HEK293 (cell line): ENCODE results near the gene PKP3.
A peak's percentile ranks its signal among the peaks of the same experiment; 100 is the strongest.

Source experiments
- CTCF ChIA-PET: fragments of 350-600 bp; formaldehyde crosslinking; extraction: SDS; loops from one replicate; lab custom pipeline; 2021; ENCODE audit warnings: antibody characterized with exemption; lab: Yijun Ruan, JAX
- POLR2A ChIA-PET: fragments of 300-600 bp; formaldehyde crosslinking; extraction: SDS; loops from one replicate; lab custom pipeline; 2020; ENCODE audit warnings: antibody characterized with exemption, inconsistent platforms; lab: Yijun Ruan, JAX
- H3K27ac ChIP-seq: fragments of 200-500 bp; sonication (Bioruptor generic); 2 replicates; pipeline ENCODE4 v1.5.1; 2014; ENCODE audit warnings: low read depth, low read length, control low read depth, inconsistent platforms; ENCODE audit errors: extremely low read depth
- H3K36me3 ChIP-seq, 2 experiments: fragments of 200-500 bp in 1 of 2; sonication (Bioruptor generic) in 1 of 2; 1 replicate in 1 of 2; 2 replicates in 1 of 2; pipeline ENCODE4 v1.5.1; 2014 to 2017; ENCODE audit warnings: inconsistent platforms in 2 of 2, low read length in 2 of 2; ENCODE audit not compliant: control insufficient read depth in 2 of 2, insufficient read depth in 1 of 2
- H3K4me1 ChIP-seq: fragments of 200-500 bp; sonication (Bioruptor generic); 2 replicates; pipeline ENCODE4 v1.5.1; 2014; ENCODE audit warnings: mild to moderate bottlenecking, low read length, inconsistent platforms; ENCODE audit not compliant: control insufficient read depth, insufficient read depth
- H3K4me3 ChIP-seq: 2 replicates; pipeline ENCODE4 v1.5.1; 2011; ENCODE audit warnings: low read depth, mild to moderate bottlenecking, control low read depth, low read length, moderate library complexity
- H3K9me3 ChIP-seq: fragments of 200-500 bp; sonication (Bioruptor generic); 2 replicates; pipeline ENCODE4 v1.5.1; 2014; ENCODE audit warnings: low read depth, low read length, inconsistent platforms; ENCODE audit not compliant: control insufficient read depth, insufficient read depth
- CTCF ChIP-seq: fragments of 450-650 bp; formaldehyde crosslinking; IDR thresholded peaks from 2 replicates; pipeline ENCODE4 v1.5.1; 2016; ENCODE audit warnings: missing biosample characterization, missing genetic modification characterization
- GLIS1 ChIP-seq: fragments of 450-650 bp; formaldehyde crosslinking; IDR thresholded peaks from 2 replicates; pipeline ENCODE4 v1.5.1; 2016; ENCODE audit warnings: missing biosample characterization, missing genetic modification characterization
- KLF1 ChIP-seq: fragments of 450-650 bp; formaldehyde crosslinking; IDR thresholded peaks from 2 replicates; pipeline ENCODE4 v1.5.1; 2016; ENCODE audit warnings: missing biosample characterization, missing genetic modification characterization
- KLF16 ChIP-seq: fragments of 450-650 bp; formaldehyde crosslinking; IDR thresholded peaks from 2 replicates; pipeline ENCODE4 v1.5.1; 2017; ENCODE audit warnings: missing biosample characterization, missing genetic modification characterization
- SETDB1 ChIP-seq: IDR thresholded peaks from one replicate; pipeline ENCODE4 v1.6.1; 2017; ENCODE audit warnings: mild to moderate bottlenecking, low read length, moderate library complexity, mixed read lengths; ENCODE audit not compliant: insufficient read length
- YY2 ChIP-seq: fragments of 450-650 bp; formaldehyde crosslinking; IDR thresholded peaks from 2 replicates; pipeline ENCODE4 v1.5.1; 2016; ENCODE audit warnings: missing biosample characterization, missing genetic modification characterization
- ZBTB1 ChIP-seq: fragments of 450-650 bp; formaldehyde crosslinking; IDR thresholded peaks from 2 replicates; pipeline ENCODE4 v1.5.1; 2016; ENCODE audit warnings: missing biosample characterization, missing genetic modification characterization
- ZBTB17 ChIP-seq: fragments of 450-650 bp; formaldehyde crosslinking; IDR thresholded peaks from 2 replicates; pipeline ENCODE4 v1.5.1; 2016; ENCODE audit warnings: missing biosample characterization, missing genetic modification characterization
- ZBTB7A ChIP-seq: fragments of 450-650 bp; formaldehyde crosslinking; IDR thresholded peaks from 2 replicates; pipeline ENCODE4 v1.5.1; 2016; ENCODE audit warnings: low read depth, missing biosample characterization, missing genetic modification characterization
- ZFP69B ChIP-seq: fragments of 450-650 bp; formaldehyde crosslinking; IDR thresholded peaks from 2 replicates; pipeline ENCODE4 v1.5.1; 2016; ENCODE audit warnings: missing biosample characterization, missing genetic modification characterization
- ZNF214 ChIP-seq: fragments of 450-650 bp; formaldehyde crosslinking; IDR thresholded peaks from 2 replicates; pipeline ENCODE4 v1.5.1; 2017; ENCODE audit warnings: missing biosample characterization, mild to moderate bottlenecking, missing genetic modification characterization, borderline replicate concordance
- ZNF24 ChIP-seq: fragments of 450-650 bp; formaldehyde crosslinking; IDR thresholded peaks from 2 replicates; pipeline ENCODE4 v1.5.1; 2016; ENCODE audit warnings: missing biosample characterization, missing genetic modification characterization
- ZNF335 ChIP-seq: fragments of 450-650 bp; formaldehyde crosslinking; conservative IDR thresholded peaks from 2 replicates; pipeline ENCODE4 v1.5.1; 2016; ENCODE audit warnings: missing biosample characterization, missing genetic modification characterization
- ZNF341 ChIP-seq: fragments of 450-650 bp; formaldehyde crosslinking; IDR thresholded peaks from 2 replicates; pipeline ENCODE4; 2016; ENCODE audit warnings: low read depth, missing biosample characterization, missing genetic modification characterization
- ZNF394 ChIP-seq: fragments of 450-650 bp; formaldehyde crosslinking; IDR thresholded peaks from 2 replicates; pipeline ENCODE4 v1.5.1; 2016; ENCODE audit warnings: missing biosample characterization, missing genetic modification characterization, mild to moderate bottlenecking, moderate library complexity, borderline replicate concordance
- ZNF423 ChIP-seq: fragments of 450-650 bp; formaldehyde crosslinking; IDR thresholded peaks from 2 replicates; pipeline ENCODE4 v1.5.1; 2016; ENCODE audit warnings: missing biosample characterization, missing genetic modification characterization
- ZNF48 ChIP-seq: fragments of 450-650 bp; formaldehyde crosslinking; IDR thresholded peaks from 2 replicates; pipeline ENCODE4 v1.5.1; 2016; ENCODE audit warnings: missing biosample characterization, missing genetic modification characterization
- ZNF529 ChIP-seq: fragments of 450-650 bp; formaldehyde crosslinking; IDR thresholded peaks from 2 replicates; pipeline ENCODE4 v1.5.1; 2017; ENCODE audit warnings: missing genetic modification characterization, missing biosample characterization; ENCODE audit not compliant: insufficient replicate concordance
- ZNF654 ChIP-seq: fragments of 450-650 bp; formaldehyde crosslinking; IDR thresholded peaks from 2 replicates; pipeline ENCODE4 v1.5.1; 2016; ENCODE audit warnings: low read depth, missing biosample characterization, missing genetic modification characterization
- ZNF76 ChIP-seq: fragments of 450-650 bp; formaldehyde crosslinking; IDR thresholded peaks from 2 replicates; pipeline ENCODE4; 2016; ENCODE audit warnings: low read depth, missing biosample characterization, missing genetic modification characterization, borderline replicate concordance
- ZSCAN18 ChIP-seq: fragments of 450-650 bp; formaldehyde crosslinking; IDR thresholded peaks from 2 replicates; pipeline ENCODE4 v1.5.1; 2016; ENCODE audit warnings: missing biosample characterization, missing genetic modification characterization
- TF ChIP-seq, protein P1 (sequence below): sonication (generic); formaldehyde crosslinking; IDR thresholded peaks from 2 replicates; pipeline ENCODE4 v1.8.1; 2022; ENCODE audit warnings: mild to moderate bottlenecking, moderate library complexity, missing genetic modification reagents
- TF ChIP-seq, protein P2 (sequence below): fragments of 450-650 bp; formaldehyde crosslinking; IDR thresholded peaks from 2 replicates; pipeline ENCODE4 v1.5.1; 2016; ENCODE audit warnings: missing biosample characterization, missing genetic modification characterization
- TF ChIP-seq, protein P3 (sequence below): fragments of 450-650 bp; formaldehyde crosslinking; IDR thresholded peaks from 2 replicates; pipeline ENCODE4 v1.5.1; 2016; ENCODE audit warnings: missing biosample characterization, missing genetic modification characterization

The PKP3 gene

DNA sequence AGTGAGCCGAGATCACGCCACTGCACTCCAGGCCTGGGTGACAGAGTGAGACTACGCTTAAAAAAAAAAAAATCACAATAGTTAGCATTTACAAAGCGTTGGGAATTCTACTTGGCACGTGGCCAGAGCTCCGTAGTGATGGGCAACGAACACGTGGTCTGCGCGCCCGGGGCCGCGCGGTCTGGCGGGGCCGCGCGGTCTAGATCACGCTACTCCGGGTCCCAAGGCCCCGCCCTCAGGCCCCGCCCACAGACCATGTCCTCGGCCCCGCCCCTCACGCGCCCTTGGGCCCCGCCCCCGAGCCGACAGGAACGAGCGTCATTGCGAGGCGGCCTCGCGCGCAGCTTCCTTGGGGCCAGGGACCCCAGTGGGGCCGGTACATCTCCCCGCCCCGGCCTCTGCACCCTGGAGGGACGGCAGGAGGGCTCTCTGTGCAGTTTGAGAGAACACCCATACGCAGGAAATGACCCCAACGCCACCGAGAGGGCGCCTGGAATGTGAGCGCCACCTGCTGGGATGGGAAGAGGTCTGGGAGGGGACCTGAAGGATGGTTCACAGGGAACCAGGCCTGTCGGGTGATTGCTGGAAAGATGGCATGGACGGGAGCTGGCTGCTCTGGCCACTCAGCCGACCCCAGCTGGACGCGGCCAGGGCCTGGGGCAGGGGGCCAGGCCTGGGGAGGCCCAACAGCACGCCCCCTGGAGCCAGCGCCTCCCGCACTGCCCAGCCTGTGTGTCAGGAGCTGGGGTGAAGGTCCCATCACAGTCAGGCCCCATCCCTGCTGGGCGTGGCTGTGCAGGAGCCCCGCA, 54.1 kb downstream of the PKP3 start:
- Histone ChIP-seq H3K27ac (peak overlapping the region; percentile 20; the same call in 1 of the 2 replicates), H3K9me3 (no peaks in the 10 kb centered on the region), H3K36me3 (peaks cover 0 to 15% of the 10 kb centered on the region in 2 experiments; a peak in 1 of 3 replicates), H3K4me1 (no peaks in the 10 kb centered on the region), H3K4me3 (peak overlapping the region; percentile 52)
- ChIA-PET POLR2A (interaction anchor here (0.6 to 2.5 kb wide), 5 partner anchors 41 to 241 kb away, joined by 3 to 15 read pairs (median 4); partner anchors contain the start of genes BET1L, RIC8A and RNH1), CTCF (interaction anchor here (0.5 to 3.0 kb wide), 33 partner anchors 8 to 249 kb away, joined by 3 to 18 read pairs (median 4); partner anchors contain the start of genes HRAS and PSMD13)
- 0 out of 2 replicates have a peak, but pooled peaks have one; percentile 38 for TF ChIP-seq ZFP69B (tag by site-specific recombination)
- no peak for TF ChIP-seq YY2 (tag by site-specific recombination)
- TF ChIP-seq CTCF (tag by site-specific recombination) = peak; percentile 96
- no peak for TF ChIP-seq ZNF529 (tag by site-specific recombination)
- no peak for TF ChIP-seq ZNF341
- TF ChIP-seq ZNF76 (tag by site-specific recombination) = peak; percentile 74; the same call in 1 of the 2 replicates
- TF ChIP-seq KLF1 (tag by site-specific recombination) = peak; percentile 47; the same call in 1 of the 2 replicates
- no peak for TF ChIP-seq ZSCAN18 (tag by site-specific recombination)
- peak; percentile 63 for TF ChIP-seq ZNF654 (tag by site-specific recombination)
- no peak for TF ChIP-seq ZNF214
- no peak for TF ChIP-seq ZBTB1 (tag by site-specific recombination)
- TF ChIP-seq, protein P1, sequence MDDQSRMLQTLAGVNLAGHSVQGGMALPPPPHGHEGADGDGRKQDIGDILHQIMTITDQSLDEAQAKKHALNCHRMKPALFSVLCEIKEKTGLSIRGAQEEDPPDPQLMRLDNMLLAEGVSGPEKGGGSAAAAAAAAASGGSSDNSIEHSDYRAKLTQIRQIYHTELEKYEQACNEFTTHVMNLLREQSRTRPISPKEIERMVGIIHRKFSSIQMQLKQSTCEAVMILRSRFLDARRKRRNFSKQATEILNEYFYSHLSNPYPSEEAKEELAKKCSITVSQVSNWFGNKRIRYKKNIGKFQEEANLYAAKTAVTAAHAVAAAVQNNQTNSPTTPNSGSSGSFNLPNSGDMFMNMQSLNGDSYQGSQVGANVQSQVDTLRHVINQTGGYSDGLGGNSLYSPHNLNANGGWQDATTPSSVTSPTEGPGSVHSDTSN (CRISPR knock-in tag) = 0 out of 2 replicates have a peak, but pooled peaks have one; percentile 20
- TF ChIP-seq, protein P2, sequence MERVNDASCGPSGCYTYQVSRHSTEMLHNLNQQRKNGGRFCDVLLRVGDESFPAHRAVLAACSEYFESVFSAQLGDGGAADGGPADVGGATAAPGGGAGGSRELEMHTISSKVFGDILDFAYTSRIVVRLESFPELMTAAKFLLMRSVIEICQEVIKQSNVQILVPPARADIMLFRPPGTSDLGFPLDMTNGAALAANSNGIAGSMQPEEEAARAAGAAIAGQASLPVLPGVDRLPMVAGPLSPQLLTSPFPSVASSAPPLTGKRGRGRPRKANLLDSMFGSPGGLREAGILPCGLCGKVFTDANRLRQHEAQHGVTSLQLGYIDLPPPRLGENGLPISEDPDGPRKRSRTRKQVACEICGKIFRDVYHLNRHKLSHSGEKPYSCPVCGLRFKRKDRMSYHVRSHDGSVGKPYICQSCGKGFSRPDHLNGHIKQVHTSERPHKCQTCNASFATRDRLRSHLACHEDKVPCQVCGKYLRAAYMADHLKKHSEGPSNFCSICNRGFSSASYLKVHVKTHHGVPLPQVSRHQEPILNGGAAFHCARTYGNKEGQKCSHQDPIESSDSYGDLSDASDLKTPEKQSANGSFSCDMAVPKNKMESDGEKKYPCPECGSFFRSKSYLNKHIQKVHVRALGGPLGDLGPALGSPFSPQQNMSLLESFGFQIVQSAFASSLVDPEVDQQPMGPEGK (tag by site-specific recombination) = peak; percentile 89
- TF ChIP-seq GLIS1 = peak; percentile 84
- TF ChIP-seq SETDB1 = no peak
- TF ChIP-seq ZBTB17 (tag by site-specific recombination) = peak; percentile 65
- TF ChIP-seq ZNF423 (tag by site-specific recombination) = peak; percentile 67; the same call in 1 of the 2 replicates
- peak; percentile 57; the same call in 1 of the 2 replicates for TF ChIP-seq ZBTB7A (tag by site-specific recombination)
- peak; percentile 74 for TF ChIP-seq ZNF335 (tag by site-specific recombination)
- TF ChIP-seq, protein P3, sequence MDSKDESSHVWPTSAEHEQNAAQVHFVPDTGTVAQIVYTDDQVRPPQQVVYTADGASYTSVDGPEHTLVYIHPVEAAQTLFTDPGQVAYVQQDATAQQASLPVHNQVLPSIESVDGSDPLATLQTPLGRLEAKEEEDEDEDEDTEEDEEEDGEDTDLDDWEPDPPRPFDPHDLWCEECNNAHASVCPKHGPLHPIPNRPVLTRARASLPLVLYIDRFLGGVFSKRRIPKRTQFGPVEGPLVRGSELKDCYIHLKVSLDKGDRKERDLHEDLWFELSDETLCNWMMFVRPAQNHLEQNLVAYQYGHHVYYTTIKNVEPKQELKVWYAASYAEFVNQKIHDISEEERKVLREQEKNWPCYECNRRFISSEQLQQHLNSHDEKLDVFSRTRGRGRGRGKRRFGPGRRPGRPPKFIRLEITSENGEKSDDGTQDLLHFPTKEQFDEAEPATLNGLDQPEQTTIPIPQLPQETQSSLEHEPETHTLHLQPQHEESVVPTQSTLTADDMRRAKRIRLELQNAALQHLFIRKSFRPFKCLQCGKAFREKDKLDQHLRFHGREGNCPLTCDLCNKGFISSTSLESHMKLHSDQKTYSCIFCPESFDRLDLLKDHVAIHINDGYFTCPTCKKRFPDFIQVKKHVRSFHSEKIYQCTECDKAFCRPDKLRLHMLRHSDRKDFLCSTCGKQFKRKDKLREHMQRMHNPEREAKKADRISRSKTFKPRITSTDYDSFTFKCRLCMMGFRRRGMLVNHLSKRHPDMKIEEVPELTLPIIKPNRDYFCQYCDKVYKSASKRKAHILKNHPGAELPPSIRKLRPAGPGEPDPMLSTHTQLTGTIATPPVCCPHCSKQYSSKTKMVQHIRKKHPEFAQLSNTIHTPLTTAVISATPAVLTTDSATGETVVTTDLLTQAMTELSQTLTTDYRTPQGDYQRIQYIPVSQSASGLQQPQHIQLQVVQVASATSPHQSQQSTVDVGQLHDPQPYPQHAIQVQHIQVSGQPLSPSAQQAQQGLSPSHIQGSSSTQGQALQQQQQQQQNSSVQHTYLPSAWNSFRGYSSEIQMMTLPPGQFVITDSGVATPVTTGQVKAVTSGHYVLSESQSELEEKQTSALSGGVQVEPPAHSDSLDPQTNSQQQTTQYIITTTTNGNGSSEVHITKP = peak; percentile 44
- TF ChIP-seq ZNF24 (tag by site-specific recombination) = 0 out of 2 replicates have a peak, but pooled peaks have one; percentile 22
- TF ChIP-seq ZNF48 (tag by site-specific recombination) = no peak
- 0 out of 2 replicates have a peak, but pooled peaks have one; percentile 49 for TF ChIP-seq ZNF394 (tag by site-specific recombination)
- TF ChIP-seq KLF16 (tag by site-specific recombination) = peak; percentile 66; the same call in 1 of the 2 replicates
